ENCODE results near the gene CFAP74. TPM values are rescaled to one million over a fixed set of nuclear protein-coding genes. Genes with fewer than 3 reads are reported as not detected.

CFAP74 gene
- total RNA-seq, 4 donors from 2014 or later = 0.35 to 1.1 (median 0.83) TPM; not detected in 1

DNA sequence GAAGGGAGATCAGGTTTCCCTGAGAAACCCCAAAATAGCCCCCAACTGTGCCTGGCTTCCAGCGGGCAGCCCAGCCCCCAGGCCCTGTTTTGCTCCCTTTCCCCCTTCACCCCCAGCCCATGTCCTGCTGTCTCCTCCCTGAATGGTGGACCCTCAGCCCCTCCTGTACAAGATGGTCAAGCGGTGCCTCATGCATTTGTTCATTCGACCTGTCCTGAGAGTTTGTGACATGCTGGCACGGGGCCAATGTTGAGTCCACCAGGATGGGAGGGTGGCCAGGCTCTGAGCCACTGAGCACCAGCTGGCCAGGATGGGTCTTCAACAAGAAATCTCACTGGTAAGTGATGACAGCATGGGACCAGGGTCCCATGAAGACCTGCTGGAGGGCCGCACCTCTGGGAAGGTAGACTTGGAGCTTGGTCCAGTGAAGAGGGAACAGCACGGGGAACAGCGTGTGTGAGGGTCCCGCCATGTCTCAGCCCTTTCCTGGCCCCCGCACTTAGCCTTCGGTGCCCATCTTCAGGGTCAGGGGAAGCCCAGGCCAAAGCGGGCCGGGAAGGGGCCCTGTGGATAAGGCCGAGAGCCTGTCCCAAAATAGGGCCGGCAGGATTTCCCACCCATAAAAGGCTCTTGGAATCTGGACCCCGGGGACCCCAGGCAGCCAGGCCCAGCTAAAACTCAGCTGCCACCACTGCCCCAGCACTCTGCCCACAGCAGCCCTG lies 88.5 kb downstream of the CFAP74 start, which contains the start of gene CALML6:
TSS of gene CALML6 (plus strand) at position 290 of the 722 bp plus-strand sequence. CDS start at position 311, 21 bp downstream.
- Histone ChIP-seq H3K27me3 (no peaks in the 10 kb centered on the region), H3K36me3 (no peaks in the 10 kb centered on the region), H3K4me3 (no peak within 1 kb of the TSS), H3K9me3 (no peaks in the 10 kb centered on the region), H3K4me1 (peaks cover 7 to 14% (median 11%) of the 10 kb centered on the region in 4 donors), H3K27ac (no peak within 1 kb of the TSS)
- DNase-seq = no peak
- TF ChIP-seq POLR2A (IDR thresholded peaks at IDR 0.05) = no peak
- TF ChIP-seq, protein P1, sequence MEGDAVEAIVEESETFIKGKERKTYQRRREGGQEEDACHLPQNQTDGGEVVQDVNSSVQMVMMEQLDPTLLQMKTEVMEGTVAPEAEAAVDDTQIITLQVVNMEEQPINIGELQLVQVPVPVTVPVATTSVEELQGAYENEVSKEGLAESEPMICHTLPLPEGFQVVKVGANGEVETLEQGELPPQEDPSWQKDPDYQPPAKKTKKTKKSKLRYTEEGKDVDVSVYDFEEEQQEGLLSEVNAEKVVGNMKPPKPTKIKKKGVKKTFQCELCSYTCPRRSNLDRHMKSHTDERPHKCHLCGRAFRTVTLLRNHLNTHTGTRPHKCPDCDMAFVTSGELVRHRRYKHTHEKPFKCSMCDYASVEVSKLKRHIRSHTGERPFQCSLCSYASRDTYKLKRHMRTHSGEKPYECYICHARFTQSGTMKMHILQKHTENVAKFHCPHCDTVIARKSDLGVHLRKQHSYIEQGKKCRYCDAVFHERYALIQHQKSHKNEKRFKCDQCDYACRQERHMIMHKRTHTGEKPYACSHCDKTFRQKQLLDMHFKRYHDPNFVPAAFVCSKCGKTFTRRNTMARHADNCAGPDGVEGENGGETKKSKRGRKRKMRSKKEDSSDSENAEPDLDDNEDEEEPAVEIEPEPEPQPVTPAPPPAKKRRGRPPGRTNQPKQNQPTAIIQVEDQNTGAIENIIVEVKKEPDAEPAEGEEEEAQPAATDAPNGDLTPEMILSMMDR (IDR thresholded peaks at IDR 0.05) = no peak

DNA sequence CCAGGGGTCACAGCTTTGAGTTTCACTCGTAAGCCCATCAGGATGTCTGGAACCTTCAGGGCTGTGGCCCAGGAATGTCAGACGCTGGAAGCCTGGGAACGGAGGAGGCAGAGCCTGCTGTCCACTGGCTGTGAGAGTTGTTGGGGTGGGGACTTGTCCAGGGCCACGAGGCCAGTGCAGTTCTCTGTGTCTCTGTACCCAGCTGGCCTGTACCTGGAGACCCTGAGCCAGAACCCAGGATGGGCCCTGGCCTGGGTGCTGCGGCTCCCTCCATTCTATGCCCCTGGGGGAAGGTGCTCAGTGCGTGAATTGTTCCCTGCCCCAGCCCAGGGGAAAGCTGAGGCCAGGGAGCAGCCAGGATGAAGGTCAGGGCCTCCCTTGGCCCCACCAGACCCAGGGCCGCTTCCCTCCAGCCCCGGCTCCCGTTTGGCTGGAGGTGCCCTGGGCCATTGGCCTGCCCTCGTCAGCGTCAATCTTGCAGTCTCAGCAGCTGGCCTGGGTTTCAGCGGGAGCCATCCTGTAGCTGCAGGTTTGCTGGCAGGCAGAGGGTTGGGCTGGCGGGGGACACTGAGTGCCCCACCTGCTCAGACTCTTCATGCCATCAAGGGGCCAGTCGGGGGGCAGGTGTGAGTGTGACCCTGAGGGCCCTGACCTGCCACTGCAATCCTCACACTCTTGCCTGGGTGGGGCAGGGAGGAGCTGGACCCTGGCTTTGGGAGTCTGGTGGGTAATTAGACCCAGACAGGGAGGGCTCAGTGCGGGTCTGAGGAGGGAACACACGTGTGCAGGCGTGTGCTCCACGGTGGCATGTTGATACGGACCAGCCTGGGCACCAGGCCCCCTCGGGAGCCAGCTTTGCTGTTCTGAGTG lies 89.2 kb downstream of the CFAP74 start:
- no peak for DNase-seq
- Histone ChIP-seq H3K9me3 (no peaks in the 10 kb centered on the region), H3K27ac (no peak overlapping the region), H3K4me3 (no peak overlapping the region), H3K27me3 (no peaks in the 10 kb centered on the region), H3K36me3 (no peaks in the 10 kb centered on the region), H3K4me1 (peaks cover 8 to 12% (median 11%) of the 10 kb centered on the region in 4 donors)
- TF ChIP-seq POLR2A (IDR thresholded peaks at IDR 0.05) = no peak
- TF ChIP-seq, protein P1 (IDR thresholded peaks at IDR 0.05) = no peak

DNA sequence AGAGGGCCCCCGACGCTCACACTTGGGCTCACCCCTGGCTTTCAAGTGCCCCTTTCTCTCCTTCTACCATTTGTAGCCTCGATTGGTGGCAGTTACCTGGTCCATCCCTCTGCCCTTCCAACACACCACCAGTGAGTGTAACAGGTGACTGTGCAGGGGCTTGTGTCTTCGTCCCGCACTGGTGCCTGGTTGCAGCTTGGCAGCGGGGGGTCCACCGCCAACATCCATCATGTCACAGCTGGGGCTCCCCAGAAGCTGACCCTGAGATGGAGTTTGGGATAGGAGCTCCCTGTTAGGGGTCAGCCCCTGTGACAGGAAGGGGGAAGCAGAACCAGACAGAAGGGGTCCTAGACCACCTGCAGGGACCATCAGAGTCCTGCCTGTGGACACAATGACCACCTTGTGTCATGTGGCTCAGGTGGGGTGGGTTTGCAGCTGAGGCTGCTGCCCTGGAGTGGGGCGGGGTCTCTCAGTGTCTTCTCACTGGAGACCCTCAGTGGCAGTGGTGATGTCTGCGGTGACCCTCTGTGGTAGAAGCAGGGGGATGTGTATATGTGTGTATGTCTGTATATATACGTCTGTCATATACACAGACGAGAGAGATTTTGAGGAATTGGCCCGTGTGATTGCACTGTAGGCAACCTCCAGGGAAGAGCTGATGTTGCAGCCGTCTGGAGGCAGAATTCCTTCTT lies 92.1 kb downstream of the CFAP74 start:
- TF ChIP-seq, protein P1 (IDR thresholded peaks at IDR 0.05) = no peak
- TF ChIP-seq POLR2A (IDR thresholded peaks at IDR 0.05) = no peak
- Histone ChIP-seq H3K4me1 (peaks cover 3 to 18% (median 13%) of the 10 kb centered on the region in 4 donors), H3K4me3 (no peak overlapping the region), H3K36me3 (no peaks in the 10 kb centered on the region), H3K27ac (no peak overlapping the region), H3K9me3 (no peaks in the 10 kb centered on the region), H3K27me3 (no peaks in the 10 kb centered on the region)
- peak in 1 of 3 donors; percentile 33 for DNase-seq

DNA sequence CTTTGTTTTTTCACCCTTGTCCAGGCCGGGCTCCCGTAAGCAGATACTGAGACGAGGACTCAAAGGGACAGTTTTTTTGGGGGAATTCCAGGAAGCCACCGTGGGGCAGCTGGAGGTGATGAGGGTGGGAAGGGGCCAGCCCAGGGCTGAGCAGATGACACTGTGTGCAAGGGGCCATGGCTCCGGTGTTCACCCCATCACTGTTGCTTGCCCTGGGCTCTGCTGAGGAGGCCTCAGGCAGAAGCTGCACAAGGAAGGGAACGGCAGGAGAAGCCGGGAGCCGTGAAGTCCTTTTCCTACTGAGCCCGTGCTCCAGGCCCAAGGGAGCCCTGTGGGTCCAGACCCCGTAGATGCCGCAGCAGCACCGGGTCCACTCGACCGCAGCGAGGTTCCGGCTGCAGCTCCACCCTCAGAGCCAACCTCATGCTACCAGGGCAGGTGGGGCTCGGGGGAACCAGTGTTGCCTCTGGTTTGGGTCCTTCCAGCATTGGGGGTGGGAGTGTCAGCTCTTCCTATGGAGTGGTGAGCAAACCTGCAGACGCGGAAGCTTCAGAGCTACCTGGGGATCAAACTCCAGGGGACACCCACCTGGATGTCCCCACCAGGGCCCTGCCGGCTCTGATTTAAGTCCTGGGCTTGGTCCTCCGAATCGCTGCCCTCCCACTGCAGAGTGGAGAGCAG lies 92.8 kb downstream of the CFAP74 start:
- no peaks in the 10 kb centered on the region for H3K27me3 ChIP-seq
- no peaks in the 10 kb centered on the region for H3K9me3 ChIP-seq
- H3K27ac ChIP-seq = no peak overlapping the region
- H3K4me1 ChIP-seq = peaks cover 3 to 21% (median 15%) of the 10 kb centered on the region in 4 donors
- peak in 1 of 3 donors; percentile 40 for DNase-seq
- H3K36me3 ChIP-seq = no peaks in the 10 kb centered on the region
- no peak for TF ChIP-seq POLR2A (IDR thresholded peaks at IDR 0.05)
- TF ChIP-seq, protein P1 (IDR thresholded peaks at IDR 0.05) = no peak
- H3K4me3 ChIP-seq = no peak overlapping the region

DNA sequence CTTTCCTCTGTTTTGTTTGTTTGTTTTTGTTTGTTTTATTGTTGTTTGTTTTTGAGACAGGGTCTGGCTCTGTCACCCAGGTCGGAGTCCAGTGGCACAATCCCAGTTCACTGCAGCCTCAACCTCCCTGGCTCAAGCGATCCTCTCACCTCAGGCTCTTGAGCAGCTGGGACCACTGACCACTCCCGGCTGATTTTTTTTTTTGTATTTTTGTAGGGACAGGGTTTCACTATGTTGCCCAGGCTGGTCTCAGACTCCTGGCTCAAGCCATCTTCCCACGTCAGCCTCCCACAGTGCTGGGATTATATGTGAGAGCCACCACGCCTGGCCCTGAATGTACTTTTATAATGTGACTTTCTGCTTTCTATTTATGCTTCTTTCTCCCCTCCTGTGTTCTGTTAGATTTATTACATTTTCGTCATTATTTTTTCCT lies 93.5 kb downstream of the CFAP74 start:
- peak in 1 of 3 donors; percentile 9 for DNase-seq
- peak overlapping the region in 2 of 4 donors; percentile 92 for H3K4me3 ChIP-seq

More for the DNA sequence above, 93.5 kb downstream of the CFAP74 start:
- Histone ChIP-seq H3K9me3 (no peaks in the 10 kb centered on the region), H3K4me1 (peaks cover 3 to 22% (median 15%) of the 10 kb centered on the region in 4 donors), H3K36me3 (no peaks in the 10 kb centered on the region), H3K27me3 (no peaks in the 10 kb centered on the region), H3K27ac (peak overlapping the region in 2 of 4 donors; percentile 94)
- TF ChIP-seq, protein P1 (IDR thresholded peaks at IDR 0.05) = no peak
- no peak for TF ChIP-seq POLR2A (IDR thresholded peaks at IDR 0.05)

Measured in Peyer's patch (tissue), 4 donors.